ENCODE measurements around the gene ANTKMT. TPM values are rescaled to one million over a fixed set of nuclear protein-coding genes. Genes with fewer than 3 reads are reported as not detected.

Gene ANTKMT
- total RNA-seq, 2 experiments from 2014 or later: 8.1 TPM

- TF ChIP-seq, protein P1, sequence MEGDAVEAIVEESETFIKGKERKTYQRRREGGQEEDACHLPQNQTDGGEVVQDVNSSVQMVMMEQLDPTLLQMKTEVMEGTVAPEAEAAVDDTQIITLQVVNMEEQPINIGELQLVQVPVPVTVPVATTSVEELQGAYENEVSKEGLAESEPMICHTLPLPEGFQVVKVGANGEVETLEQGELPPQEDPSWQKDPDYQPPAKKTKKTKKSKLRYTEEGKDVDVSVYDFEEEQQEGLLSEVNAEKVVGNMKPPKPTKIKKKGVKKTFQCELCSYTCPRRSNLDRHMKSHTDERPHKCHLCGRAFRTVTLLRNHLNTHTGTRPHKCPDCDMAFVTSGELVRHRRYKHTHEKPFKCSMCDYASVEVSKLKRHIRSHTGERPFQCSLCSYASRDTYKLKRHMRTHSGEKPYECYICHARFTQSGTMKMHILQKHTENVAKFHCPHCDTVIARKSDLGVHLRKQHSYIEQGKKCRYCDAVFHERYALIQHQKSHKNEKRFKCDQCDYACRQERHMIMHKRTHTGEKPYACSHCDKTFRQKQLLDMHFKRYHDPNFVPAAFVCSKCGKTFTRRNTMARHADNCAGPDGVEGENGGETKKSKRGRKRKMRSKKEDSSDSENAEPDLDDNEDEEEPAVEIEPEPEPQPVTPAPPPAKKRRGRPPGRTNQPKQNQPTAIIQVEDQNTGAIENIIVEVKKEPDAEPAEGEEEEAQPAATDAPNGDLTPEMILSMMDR (IDR thresholded peaks at IDR 0.05): no peak
- Histone ChIP-seq H3K4me3 (ENCODE audit: low read length) (peak overlapping the region; percentile 63), H3K27me3 (ENCODE audit: control insufficient read depth in 1 of 2, insufficient read depth in 2 of 2, low read length in 2 of 2) (peaks cover 7 to 9% of the 10 kb centered on the region in 2 experiments), H3K27ac (ENCODE audit: low read depth in 1 of 2, low read length in 2 of 2) (peak overlapping the region in 1 of 2 donors; percentile 35), H3K4me1 (ENCODE audit: insufficient read depth, low read length) (peaks cover 48% of the 10 kb centered on the region), H3K9me3 (ENCODE audit: control insufficient read depth in 1 of 2, insufficient read depth in 1 of 2, low read length in 2 of 2) (peaks cover 0 to 16% of the 10 kb centered on the region in 2 experiments), H3K36me3 (ENCODE audit: insufficient read depth, low read length) (no peaks in the 10 kb centered on the region)
- intact Hi-C loops (cut with DNase I, micrococcal nuclease): no loop called here
- no peaks in the 10 kb centered on the region for H3K9me3 Mint-ChIP-seq
- ChIA-PET CTCF (interaction anchor here (0.7 to 2.3 kb wide), 2 partner anchors 10 to 20 kb away, joined by 3 to 9 read pairs; partner anchors contain the start of gene CIAO3), POLR2A (interaction anchor here (0.6 to 2.5 kb wide), 14 partner anchors 8 to 688 kb away, joined by 3 to 20 read pairs (median 4); partner anchors contain the start of genes CHTF18, CIAO3, METTL26 and RPUSD1)
- peak in 4 of 14 experiments; percentile 55 to 67 (median 60) for DNase-seq
- peak overlapping the region; percentile 87 for H3K4me3 Mint-ChIP-seq
- ATAC-seq (ENCODE audit: poor library complexity): peak; percentile 27
- no peaks in the 10 kb centered on the region for H3K36me3 Mint-ChIP-seq (ENCODE audit: low read depth)
- peak overlapping the region; percentile 68 for H3K27ac Mint-ChIP-seq
- H3K4me1 Mint-ChIP-seq (ENCODE audit: low read depth): peaks cover 21% of the 10 kb centered on the region
- H3K27me3 Mint-ChIP-seq: no peaks in the 10 kb centered on the region
These were observed 428 bp upstream of the ANTKMT start for GRCh38 chr16:720447-720989.

DNA sequence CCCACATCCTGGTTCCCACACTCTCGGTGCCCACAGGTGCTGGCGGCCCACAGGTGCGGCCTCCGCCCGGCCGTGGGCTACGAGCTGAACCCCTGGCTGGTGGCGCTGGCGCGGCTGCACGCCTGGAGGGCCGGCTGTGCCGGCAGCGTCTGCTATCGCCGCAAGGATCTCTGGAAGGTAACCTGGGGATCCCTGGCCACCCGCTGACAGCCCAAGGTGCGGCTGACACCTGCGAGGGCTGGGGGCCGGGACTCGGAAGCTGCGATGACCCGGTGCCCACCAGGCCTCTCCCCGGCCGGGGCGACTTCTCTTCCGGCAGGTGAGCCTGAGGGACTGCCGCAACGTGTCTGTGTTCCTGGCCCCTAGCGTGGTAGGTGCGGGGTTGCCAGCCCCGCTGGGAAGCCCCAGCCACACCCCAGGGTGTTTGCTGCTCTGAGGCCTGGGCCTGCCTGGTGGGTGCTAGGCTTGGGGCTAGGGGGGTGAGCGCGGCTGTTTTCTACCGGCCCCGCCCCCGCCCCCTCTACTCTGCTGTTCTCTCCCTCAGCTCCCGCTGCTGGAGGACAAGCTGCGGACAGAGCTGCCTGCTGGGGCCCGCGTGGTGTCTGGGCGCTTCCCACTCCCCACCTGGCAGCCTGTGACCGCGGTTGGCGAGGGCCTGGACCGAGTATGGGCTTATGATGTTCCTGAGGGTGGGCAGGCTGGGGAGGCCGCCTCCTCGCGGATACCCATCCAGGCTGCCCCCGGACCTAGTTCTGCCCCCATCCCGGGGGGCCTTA, 1.0 kb downstream of the ANTKMT start:
- no peaks in the 10 kb centered on the region for H3K27me3 Mint-ChIP-seq
- TF ChIP-seq, protein P1 (IDR thresholded peaks at IDR 0.05): no peak
- Histone ChIP-seq H3K36me3 (ENCODE audit: insufficient read depth, low read length) (no peaks in the 10 kb centered on the region), H3K9me3 (ENCODE audit: control insufficient read depth in 1 of 2, insufficient read depth in 1 of 2, low read length in 2 of 2) (peaks cover 0 to 8% of the 10 kb centered on the region in 2 experiments), H3K4me1 (ENCODE audit: insufficient read depth, low read length) (peaks cover 47% of the 10 kb centered on the region), H3K27ac (ENCODE audit: low read depth in 1 of 2, low read length in 2 of 2) (peak overlapping the region in 1 of 2 donors; percentile 21), H3K27me3 (ENCODE audit: control insufficient read depth in 1 of 2, insufficient read depth in 2 of 2, low read length in 2 of 2) (no peaks in the 10 kb centered on the region), H3K4me3 (ENCODE audit: low read length) (peak overlapping the region; percentile 7)
- DNase-seq (peak in 3 of 14 experiments; percentile 26 to 69 (median 50)), ATAC-seq (ENCODE audit: poor library complexity) (no peak)
- CTCF ChIA-PET: interaction anchor here (0.8 kb wide), 1 partner anchor 11 kb away, joined by 3 read pairs; no protein-coding TSS in a partner anchor
- intact Hi-C loops (cut with DNase I, micrococcal nuclease): no loop called here
- no peaks in the 10 kb centered on the region for H3K9me3 Mint-ChIP-seq
- peaks cover 17% of the 10 kb centered on the region for H3K4me1 Mint-ChIP-seq (ENCODE audit: low read depth)
- peak overlapping the region; percentile 14 for H3K27ac Mint-ChIP-seq
- POLR2A ChIA-PET: interaction anchor here (1.0 to 2.5 kb wide), 9 partner anchors 15 to 686 kb away, joined by 3 to 20 read pairs (median 5); partner anchors contain the start of genes CIAO3, METTL26, STUB1 and WDR24
- no peaks in the 10 kb centered on the region for H3K36me3 Mint-ChIP-seq (ENCODE audit: low read depth)
- peak overlapping the region; percentile 81 for H3K4me3 Mint-ChIP-seq

DNA sequence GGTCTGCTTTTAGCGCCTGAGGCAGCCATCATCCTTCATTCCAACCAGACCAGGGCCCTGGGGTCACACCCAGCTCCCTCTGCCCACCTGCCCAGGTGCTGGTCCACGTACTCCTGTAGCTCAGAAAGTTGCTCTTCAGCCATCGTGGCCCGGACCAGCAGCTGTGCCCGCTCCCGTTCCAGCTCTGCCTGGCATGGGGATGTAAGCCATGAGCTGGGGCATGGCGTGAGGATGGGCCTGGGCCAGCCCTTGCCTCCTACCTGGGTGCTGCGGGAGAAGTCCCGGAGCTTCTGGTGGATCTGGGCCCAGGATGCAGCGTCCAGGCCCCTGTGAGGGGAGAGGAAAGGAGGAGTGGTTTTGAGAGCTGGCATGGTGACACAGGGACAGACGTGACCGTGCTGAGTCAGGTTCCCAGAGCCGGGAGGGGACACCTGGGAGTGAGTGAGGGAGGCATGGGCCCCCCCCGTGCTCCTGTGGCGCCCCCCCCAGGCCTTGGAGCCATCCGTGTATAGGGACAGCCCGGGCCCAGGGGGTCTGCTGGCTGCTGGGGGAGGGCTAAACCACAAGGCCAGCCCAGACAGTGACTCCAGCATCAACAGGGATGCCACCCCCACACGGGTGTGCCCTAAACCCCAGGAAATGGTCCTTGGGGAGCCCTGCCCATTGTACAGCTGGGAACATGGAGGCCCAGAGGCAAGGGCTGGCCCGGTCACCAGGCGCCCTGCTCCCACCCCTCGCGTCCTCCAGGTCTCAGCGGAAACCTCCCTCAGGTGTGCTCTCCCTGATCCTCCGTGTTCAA, 2.1 kb downstream of the ANTKMT start:
- Mint-ChIP-seq H3K4me3 (peak overlapping the region; percentile 54), H3K9me3 (no peaks in the 10 kb centered on the region), H3K27me3 (no peaks in the 10 kb centered on the region), H3K27ac (no peak overlapping the region), H3K36me3 (ENCODE audit: low read depth) (no peaks in the 10 kb centered on the region), H3K4me1 (ENCODE audit: low read depth) (peaks cover 17% of the 10 kb centered on the region)
- peaks cover 0 to 8% of the 10 kb centered on the region in 2 experiments for H3K9me3 ChIP-seq (ENCODE audit: control insufficient read depth in 1 of 2, insufficient read depth in 1 of 2, low read length in 2 of 2)
- no peak for ATAC-seq (ENCODE audit: poor library complexity)
- H3K36me3 ChIP-seq (ENCODE audit: insufficient read depth, low read length): no peaks in the 10 kb centered on the region
- H3K27me3 ChIP-seq (ENCODE audit: control insufficient read depth in 1 of 2, insufficient read depth in 2 of 2, low read length in 2 of 2): no peaks in the 10 kb centered on the region
- TF ChIP-seq, protein P1 (IDR thresholded peaks at IDR 0.05): no peak
- H3K4me3 ChIP-seq (ENCODE audit: low read length): no peak overlapping the region
- H3K4me1 ChIP-seq (ENCODE audit: insufficient read depth, low read length): peaks cover 56% of the 10 kb centered on the region
- H3K27ac ChIP-seq (ENCODE audit: low read depth in 1 of 2, low read length in 2 of 2): no peak overlapping the region
- intact Hi-C loops (cut with DNase I, micrococcal nuclease): no loop called here
- DNase-seq: no peak
- ChIA-PET CTCF (interaction anchor here (0.8 kb wide), 1 partner anchor 10 kb away, joined by 3 read pairs; no protein-coding TSS in a partner anchor), POLR2A (interaction anchor here (1.5 to 1.6 kb wide), 2 partner anchors 28 to 42 kb away, joined by 3 to 5 read pairs; no protein-coding TSS in a partner anchor)
